Measurements from ENCODE around the gene RPS6KA4. TPM values are rescaled to one million over a fixed set of nuclear protein-coding genes. Genes with fewer than 3 reads are reported as not detected.
A peak's percentile ranks its signal among the peaks of the same experiment; 100 is the strongest.

The RPS6KA4 gene
- total RNA-seq, 2 experiments from 2014 or later, result 13.4 to 16.7 TPM

GRCh38 chr11:64339286-64339685, 19.7 kb upstream of the RPS6KA4 start:
- intact Hi-C loops (cut with micrococcal nuclease; ENCODE audit: unreplicated experiment), result no loop called here
- Histone ChIP-seq H3K4me1 (ENCODE audit: insufficient read depth, low read length, poor library complexity, severe bottlenecking) (peaks cover 61% of the 10 kb centered on the region), H3K4me3 (ENCODE audit: low read depth, low read length, poor library complexity, severe bottlenecking) (peak overlapping the region; percentile 74), H3K4me2 (ENCODE audit: low read length) (peak overlapping the region; percentile 90), H3K9me2 (ENCODE audit: insufficient read depth, low read length) (no peaks in the 10 kb centered on the region), H2AFZ (ENCODE audit: low read length) (no peak overlapping the region; the same call in 1 of the 2 replicates), H3K36me3 (ENCODE audit: insufficient read depth, low read length) (peaks cover 26% of the 10 kb centered on the region), H3K79me2 (ENCODE audit: insufficient read depth, low read depth, low read length) (peaks cover 10% of the 10 kb centered on the region; the same call in 1 of the 2 replicates), H3K9me3 (ENCODE audit: low read length) (no peaks in the 10 kb centered on the region), H3K27ac (ENCODE audit: low read depth, low read length, poor library complexity, severe bottlenecking) (peak overlapping the region; percentile 80), H4K20me1 (ENCODE audit: insufficient read depth, low read length) (no peaks in the 10 kb centered on the region)
- POLR2A ChIA-PET, result interaction anchor here (0.9 to 3.6 kb wide), 4 partner anchors 14 to 22 kb away, joined by 3 to 22 read pairs (median 7); partner anchors contain the start of genes PRDX5 and TRMT112
- BruUV-seq (replicated peaks), result TSS peak; percentile 68
- DNase-seq (ENCODE audit: low spot score), result no peak
- CTCF ChIA-PET (ENCODE audit: unreplicated experiment), result no interaction called here
- TF ChIP-seq CTCF (conservative IDR thresholded peaks at IDR 0.05; ENCODE audit: low read length), result no peak
- no peak for TF ChIP-seq EZH2phosphoT487 (IDR thresholded peaks at IDR 0.05; ENCODE audit: borderline replicate concordance, low read depth, low read length)

- ChIA-PET CTCF (ENCODE audit: unreplicated experiment) (no interaction called here), POLR2A (interaction anchor here (1.2 to 3.6 kb wide), 2 partner anchors 15 to 23 kb away, joined by 5 to 22 read pairs; partner anchors contain the start of genes PRDX5 and TRMT112)
- H2AFZ ChIP-seq (ENCODE audit: low read length), result peak within 1 kb of the TSS; percentile 26; the same call in 1 of the 2 replicates
- H3K36me3 ChIP-seq (ENCODE audit: insufficient read depth, low read length), result peaks cover 25% of the 10 kb centered on the region
- H4K20me1 ChIP-seq (ENCODE audit: insufficient read depth, low read length), result no peaks in the 10 kb centered on the region
- peak within 1 kb of the TSS; percentile 80 for H3K27ac ChIP-seq (ENCODE audit: low read depth, low read length, poor library complexity, severe bottlenecking)
- no peaks in the 10 kb centered on the region for H3K9me2 ChIP-seq (ENCODE audit: insufficient read depth, low read length)
- peaks cover 10% of the 10 kb centered on the region; the same call in 1 of the 2 replicates for H3K79me2 ChIP-seq (ENCODE audit: insufficient read depth, low read depth, low read length)
- H3K4me1 ChIP-seq (ENCODE audit: insufficient read depth, low read length, poor library complexity, severe bottlenecking), result peaks cover 57% of the 10 kb centered on the region
- TF ChIP-seq CTCF (conservative IDR thresholded peaks at IDR 0.05; ENCODE audit: low read length) (no peak), EZH2phosphoT487 (IDR thresholded peaks at IDR 0.05; ENCODE audit: borderline replicate concordance, low read depth, low read length) (no peak)
- peak within 1 kb of the TSS; percentile 74 for H3K4me3 ChIP-seq (ENCODE audit: low read depth, low read length, poor library complexity, severe bottlenecking)
- no TSS peak for BruUV-seq (replicated peaks)
- DNase-seq (ENCODE audit: low spot score), result peak; percentile 92
- intact Hi-C loops (cut with micrococcal nuclease; ENCODE audit: unreplicated experiment), result loop anchor here (1.0 to 2.0 kb wide), 3 partner anchors 21 to 69 kb away; partner anchors contain the start of genes ESRRA and PRDX5
- H3K9me3 ChIP-seq (ENCODE audit: low read length), result no peaks in the 10 kb centered on the region
- peak within 1 kb of the TSS; percentile 90 for H3K4me2 ChIP-seq (ENCODE audit: low read length)
These were observed 19.1 kb upstream of the RPS6KA4 start, which contains the start of gene CCDC88B for GRCh38 chr11:64339754-64340408. Gene CCDC88B (plus strand): TSS chr11:64340204. CDS start chr11:64340267, 63 bp downstream.

Data from OCI-LY7 (cell line).